Keratinocyte (primary cell): ENCODE measurements around the gene GRIA2.

Source experiments
- CTCF ChIP-seq, 3 experiments: IDR thresholded peaks in 1 of 3; conservative IDR thresholded peaks in 1 of 3; optimal IDR thresholded peaks in 1 of 3; 2 replicates in 2 of 3; 3 replicates in 1 of 3; pipeline versions ENCODE3 to v1.5.1; 2011; ENCODE audit warnings: low read length in 3 of 3, mild to moderate bottlenecking in 3 of 3, moderate library complexity in 2 of 3, control low read depth in 1 of 3, inconsistent platforms in 1 of 3; ENCODE audit not compliant: insufficient read depth in 2 of 3; ENCODE audit errors: extremely low read depth in 1 of 3
- EZH2 ChIP-seq: IDR thresholded peaks from one replicate; pipeline ENCODE4 v1.6.1; 2012; ENCODE audit warnings: inconsistent platforms, mild to moderate bottlenecking, low read length, moderate library complexity

GRCh38 chr4:157287445-157287844, 66.9 kb downstream of the GRIA2 start:
- TF ChIP-seq CTCF (optimal IDR thresholded peaks at IDR 0.05 in 1 of 3, IDR thresholded peaks at IDR 0.05 in 1 of 3, conservative IDR thresholded peaks at IDR 0.05 in 1 of 3; ENCODE audit: extremely low read depth in 1 of 3, insufficient read depth in 2 of 3, low read length in 3 of 3) (no peak), EZH2 (no peak)
